CD4-positive, alpha-beta T cell treated with Interleukin-21 for 1 hour (primary cell): ENCODE results near the gene CRELD2.

Experiments
- DNase-seq: peaks from one replicate; pipeline ENCODE4 v3.0.0-alpha.2; 2020

CRELD2 gene

DNA sequence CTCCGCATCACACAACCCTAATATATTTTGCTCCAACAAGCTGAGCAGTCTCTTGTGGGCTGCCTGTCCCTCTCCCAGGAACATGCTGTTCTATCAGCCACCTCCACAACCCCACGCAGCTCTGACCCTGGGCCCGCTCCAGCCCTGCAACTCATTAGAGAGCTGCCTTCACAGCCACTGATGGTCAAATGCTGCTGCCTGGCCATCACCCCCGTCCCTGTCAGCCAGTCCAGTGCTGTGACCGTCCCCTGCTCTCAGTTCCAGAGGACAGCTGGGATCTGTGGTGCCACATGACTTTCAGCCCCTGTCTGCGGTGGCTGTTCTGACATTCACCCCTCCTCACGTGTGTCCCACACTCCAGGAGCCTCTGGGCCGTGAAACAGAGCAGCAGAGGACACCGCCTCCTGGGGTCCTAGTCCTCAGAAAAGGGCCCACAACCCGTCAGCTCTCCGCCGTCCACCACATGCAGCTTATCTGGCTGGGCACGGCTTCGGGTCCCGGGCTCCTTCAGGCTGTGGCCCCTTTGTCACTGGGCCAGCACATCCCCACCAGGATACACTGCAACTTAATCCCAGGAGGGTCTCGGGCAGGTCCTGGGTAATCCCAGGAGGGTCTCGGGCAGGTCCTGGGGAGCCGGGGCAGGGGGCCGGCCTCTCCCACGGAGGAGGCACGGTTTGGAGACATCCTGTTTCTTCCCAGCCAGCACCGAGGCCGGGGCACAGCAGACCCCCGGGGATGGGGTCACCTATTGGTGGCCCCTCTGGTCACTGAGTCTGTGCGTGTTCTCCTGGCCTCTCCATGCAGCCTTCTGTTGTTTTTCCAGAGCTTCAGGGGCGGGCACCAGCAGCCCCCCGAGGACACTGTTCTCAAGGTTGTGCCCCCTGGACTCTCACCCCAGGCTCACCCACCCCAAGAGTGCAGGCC, 15.1 kb downstream of the CRELD2 start:
- DNase-seq = no peak

- peak; percentile 71 for DNase-seq
Observed at GRCh38 chr22:49934160-49934890, 15.9 kb downstream of the CRELD2 start.

DNA sequence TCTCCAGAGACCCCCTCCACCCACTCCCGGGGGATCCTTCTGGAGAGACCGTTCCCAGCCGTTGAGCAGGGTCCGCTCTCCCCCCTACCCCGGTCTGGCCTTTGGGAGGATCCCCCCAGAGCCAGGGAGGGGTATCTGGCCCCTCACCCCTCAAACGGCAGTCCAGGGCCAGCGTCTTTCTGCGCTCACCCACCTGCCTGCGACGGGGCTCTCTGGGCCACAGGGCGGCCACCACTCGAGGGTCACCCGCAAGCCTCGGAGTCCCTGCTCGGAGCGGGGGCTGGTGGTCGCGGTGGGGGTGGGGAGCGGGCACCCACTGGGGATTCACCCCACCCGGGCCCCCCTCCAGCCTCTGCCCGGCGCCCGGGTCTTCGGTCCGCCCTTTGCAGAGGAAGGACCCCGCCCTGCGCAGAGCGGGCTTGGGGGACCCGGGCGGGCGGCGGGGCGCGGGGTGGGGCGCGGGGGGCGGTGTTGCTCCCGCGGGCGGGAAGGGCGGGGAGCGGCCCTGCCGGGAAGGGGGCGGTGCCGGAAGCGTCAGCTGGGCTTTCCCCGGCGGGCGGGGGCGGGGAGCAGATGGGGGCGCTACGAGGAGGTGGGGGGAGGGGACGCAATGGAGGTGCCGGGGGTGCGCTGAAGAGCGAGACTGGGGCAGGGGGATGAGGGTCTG, 16.6 kb downstream of the CRELD2 start:
- peak; percentile 94 for DNase-seq

- no peak for DNase-seq
Observed at GRCh38 chr22:49935561-49935960, 17.1 kb downstream of the CRELD2 start.

- DNase-seq = peak; percentile 96
Observed at GRCh38 chr22:49936018-49936972, 17.9 kb downstream of the CRELD2 start.

- no peak for DNase-seq
Observed at GRCh38 chr22:49936973-49937757, 18.7 kb downstream of the CRELD2 start.

DNA sequence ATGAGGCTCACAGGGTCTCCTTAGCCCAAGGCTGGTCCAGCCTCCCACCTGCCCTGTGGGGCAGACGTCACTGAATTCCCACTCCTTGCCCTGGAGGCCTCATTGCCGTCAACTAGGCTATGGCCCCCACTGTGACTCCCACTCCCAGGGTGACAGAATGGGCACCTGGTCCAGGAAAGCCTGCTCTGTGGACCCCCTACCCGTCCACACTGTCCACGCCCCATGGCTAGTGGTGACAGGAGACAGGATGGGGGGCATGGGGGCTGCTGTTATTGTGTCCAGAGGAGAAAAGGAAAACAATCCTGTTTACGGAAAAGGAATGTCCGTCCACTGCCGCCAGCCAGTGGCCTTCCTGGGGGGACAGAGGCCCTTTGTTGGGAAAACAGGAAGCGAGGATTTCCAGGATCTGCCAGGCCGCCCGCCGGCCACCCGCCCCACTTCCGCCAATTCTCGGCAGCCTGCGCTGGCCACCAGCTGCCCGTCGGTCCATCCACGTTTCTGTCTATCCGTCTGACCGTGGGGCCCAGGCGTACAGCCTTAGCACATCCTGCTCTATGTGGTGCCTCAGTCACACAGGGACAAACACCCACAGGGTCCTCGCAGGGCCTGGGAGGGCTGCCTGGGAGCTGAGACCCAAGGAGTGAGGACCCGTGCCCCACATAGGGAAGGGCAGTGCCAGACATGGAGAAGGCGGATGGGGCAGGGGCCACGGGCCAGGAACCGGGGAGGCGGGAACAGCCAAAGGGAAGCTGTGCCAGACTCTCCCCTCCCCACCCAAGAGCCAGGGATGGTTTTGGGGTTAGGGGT, 19.5 kb downstream of the CRELD2 start:
- DNase-seq = no peak

DNA sequence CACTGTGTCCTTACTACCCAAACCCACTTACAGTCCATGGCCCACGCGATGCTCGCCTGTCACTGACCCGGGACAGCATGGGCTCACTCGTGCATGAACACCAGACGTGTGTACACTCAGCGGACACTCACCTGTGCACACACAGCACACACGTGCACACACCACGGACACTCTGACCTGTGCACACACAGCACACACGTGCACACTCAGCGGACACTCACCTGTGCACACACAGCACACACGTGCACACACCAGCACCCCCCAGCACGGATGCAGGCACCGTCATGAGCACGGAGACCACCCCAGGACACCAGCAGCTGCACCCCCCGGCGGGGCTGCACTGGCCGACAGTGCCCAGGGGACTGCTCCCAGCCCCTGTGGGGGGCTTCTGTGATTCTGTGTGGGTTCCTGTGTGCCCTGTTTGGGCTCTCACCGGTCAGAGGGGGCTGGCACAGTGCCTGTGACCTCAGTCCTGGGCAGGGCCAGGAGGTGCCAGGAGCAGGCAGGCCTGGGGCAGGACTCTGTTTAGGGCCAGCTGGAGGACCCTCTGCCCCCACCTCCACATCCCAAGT, 20.2 kb downstream of the CRELD2 start:
- no peak for DNase-seq

DNA sequence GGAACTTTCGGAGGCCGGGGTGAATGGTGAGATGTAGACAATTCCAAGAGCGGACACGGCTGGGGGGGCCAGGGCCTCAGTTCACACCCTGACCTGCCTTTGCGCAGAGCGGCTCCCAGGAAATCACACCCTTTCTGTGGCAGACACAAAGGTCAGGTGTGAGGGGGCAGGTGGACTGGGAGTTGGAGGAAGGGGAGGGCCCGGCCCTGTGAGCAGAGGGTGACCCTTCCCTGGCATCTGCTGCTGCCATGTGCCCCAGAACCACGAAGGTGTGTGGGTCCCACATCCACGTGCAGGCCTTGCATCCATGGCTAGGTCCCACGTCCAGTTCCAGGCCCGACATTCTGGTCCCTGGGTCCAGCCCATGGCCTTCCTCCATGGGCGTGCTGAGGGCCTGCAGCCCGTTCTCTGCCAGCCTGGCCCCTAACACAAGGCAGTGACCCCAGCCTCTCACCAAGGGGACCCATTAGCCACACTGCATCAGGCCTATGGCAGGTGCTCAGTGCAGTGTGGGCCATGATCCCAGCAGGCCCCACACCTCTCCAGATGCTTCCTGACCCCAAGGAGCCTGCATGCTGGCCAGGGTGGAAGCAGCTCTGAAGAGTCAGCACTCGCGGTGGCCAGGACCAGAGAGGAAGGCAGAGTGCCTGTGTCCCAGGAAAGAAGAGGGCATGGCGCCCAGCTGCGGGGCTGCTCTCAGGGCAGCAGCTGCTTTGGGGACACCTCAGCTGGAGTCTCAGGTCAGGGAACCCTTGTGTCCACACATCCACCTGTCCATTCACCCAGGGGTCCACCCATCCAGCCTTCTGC, 23.3 kb downstream of the CRELD2 start:
- no peak for DNase-seq

DNA sequence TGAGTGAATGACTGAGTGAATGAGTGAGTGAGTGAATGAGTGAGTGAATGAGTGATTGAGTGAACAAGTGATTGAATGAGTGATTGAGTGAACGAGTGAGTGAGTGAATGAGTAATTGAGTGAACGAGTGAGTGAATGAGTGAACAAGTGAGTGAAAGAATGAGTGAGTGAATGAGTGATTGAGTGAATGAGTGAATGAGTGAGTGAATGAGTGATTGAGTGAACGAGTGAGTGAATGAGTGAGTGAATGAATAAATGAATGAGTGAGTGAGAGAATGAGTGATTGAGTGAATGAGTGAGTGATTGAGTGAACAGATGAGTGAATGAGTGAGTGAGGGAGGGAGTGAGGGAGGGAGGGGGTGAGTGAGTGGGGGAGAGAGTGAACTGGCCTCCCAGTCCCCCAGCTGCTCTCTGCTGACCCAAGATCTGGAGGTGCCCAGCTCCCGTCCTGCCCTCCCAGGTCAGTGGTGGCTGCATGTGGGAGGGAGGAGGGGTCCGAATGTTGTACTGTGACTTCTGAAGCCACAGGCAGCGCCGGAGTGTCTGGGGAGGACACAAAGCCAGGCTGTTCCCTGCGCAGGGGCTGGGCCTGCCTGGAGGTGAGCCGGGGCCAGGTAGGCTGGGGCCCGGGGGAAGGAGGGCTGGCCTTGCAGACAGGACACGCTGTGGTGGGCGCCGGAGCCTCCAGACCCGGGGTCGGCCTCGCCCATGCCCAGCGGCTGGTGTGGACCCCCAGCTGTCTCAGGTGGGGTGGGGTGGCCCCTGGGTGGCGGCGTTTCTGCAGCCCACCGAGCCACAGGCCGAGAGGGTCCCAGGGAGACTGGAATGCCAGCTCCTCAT, 24.4 kb downstream of the CRELD2 start:
- no peak for DNase-seq

DNA sequence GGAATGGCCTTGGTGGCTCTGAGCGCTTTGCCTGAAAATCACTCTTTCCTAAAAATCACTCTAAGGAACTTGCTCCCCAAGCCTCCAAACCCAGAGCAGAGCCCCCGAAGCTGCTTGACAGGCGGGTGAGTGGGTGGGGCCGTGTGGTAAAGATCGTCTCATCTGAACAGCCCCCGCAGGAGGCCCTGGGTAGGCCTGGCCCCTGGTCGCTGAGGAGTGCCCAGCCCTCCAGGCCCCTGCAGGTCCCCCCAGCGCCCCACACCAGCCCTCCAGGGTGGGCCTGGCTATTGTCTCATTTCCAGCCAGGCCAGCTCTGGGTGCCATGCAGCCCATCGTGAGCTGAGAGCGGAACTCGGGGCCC, 25.0 kb downstream of the CRELD2 start:
- DNase-seq = no peak

DNA sequence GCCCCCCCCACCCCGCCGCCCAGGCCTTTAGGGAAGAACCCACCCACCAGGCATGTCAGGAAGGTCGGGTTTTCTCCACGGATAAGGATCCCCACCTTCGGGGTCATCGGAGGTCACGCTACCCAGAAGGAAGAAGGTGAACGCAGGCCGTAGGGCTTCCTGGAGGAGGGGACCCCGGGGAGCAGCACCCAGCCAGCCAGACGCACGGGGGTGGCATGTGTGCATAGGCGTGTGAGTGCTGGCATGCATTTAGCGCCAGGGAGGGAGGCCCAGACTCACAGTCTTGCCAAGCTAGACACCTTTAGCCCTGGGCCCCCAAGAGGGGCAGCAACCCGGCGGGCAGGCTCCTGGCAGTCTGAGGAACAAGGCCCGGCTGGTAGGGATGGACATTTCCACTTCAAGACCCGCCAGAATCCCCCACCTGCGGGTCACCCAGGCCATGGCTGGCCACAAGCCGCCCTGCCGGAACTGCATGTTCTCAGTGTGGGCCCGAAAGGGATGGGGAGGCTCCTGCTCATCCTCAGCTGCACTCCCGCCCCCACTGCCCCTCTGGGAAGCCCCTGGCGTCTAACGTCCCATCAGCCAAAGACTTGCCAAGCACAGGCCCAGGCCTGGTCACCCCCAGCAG, 25.5 kb downstream of the CRELD2 start:
- no peak for DNase-seq

- DNase-seq = no peak
Observed at GRCh38 chr22:49944399-49944891, 26.0 kb downstream of the CRELD2 start.

GRCh38 chr22:49945042-49945794, 26.8 kb downstream of the CRELD2 start:
- peak; percentile 88 for DNase-seq

- no peak for DNase-seq
Observed at GRCh38 chr22:49946612-49947295, 28.3 kb downstream of the CRELD2 start.

DNA sequence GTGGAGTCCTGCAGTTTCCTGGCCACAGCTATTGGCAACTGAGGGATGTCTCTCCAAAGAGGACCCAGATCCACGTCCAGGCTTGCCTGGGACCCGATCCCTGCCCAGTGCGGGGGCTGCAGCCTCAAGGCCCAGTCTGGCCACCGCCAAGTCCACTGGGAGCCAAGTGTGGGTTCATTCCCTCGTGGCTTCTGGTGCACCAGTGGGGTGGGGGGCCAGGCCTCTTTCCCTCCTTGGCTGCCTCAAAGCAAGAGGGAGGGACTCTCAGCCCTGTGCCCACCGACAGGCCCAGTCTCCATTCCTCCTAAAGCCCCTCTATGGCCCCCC, 28.8 kb downstream of the CRELD2 start:
- DNase-seq = no peak
